HepG2 (cell line): ENCODE data around the gene UPF3A. TPM values are rescaled to one million over a fixed set of nuclear protein-coding genes. Genes with fewer than 3 reads are reported as not detected.
A peak's percentile ranks its signal among the peaks of the same experiment; 100 is the strongest.

Experiments used
- KMT2B ChIP-seq: IDR thresholded peaks from 2 replicates; pipeline ENCODE4 v1.6.1; 2016; ENCODE audit warnings: missing genetic modification reagents, missing compliant biosample characterization
- MTA1 ChIP-seq: sonication (generic); formaldehyde crosslinking; IDR thresholded peaks from 2 replicates; pipeline ENCODE4 v1.4.0; 2020; ENCODE audit warnings: missing genetic modification reagents, mild to moderate bottlenecking, borderline replicate concordance
- NCOA2 ChIP-seq: sonication (generic); formaldehyde crosslinking; IDR thresholded peaks from 2 replicates; pipeline ENCODE4 v1.8.0; 2022; ENCODE audit warnings: inconsistent platforms
- PHF8 ChIP-seq: sonication (generic); formaldehyde crosslinking; IDR thresholded peaks from 2 replicates; pipeline ENCODE4 v1.5.0; 2020; ENCODE audit warnings: missing genetic modification reagents
- REXO4 ChIP-seq: sonication (generic); formaldehyde crosslinking; IDR thresholded peaks from 2 replicates; pipeline ENCODE4 v1.8.0; 2022; ENCODE audit warnings: missing genetic modification reagents, mild to moderate bottlenecking, borderline replicate concordance
- SAFB2 ChIP-seq: sonication (generic); formaldehyde crosslinking; IDR thresholded peaks from 2 replicates; pipeline ENCODE4 v1.5.1; 2020; ENCODE audit warnings: missing genetic modification reagents, low read depth, mild to moderate bottlenecking, borderline replicate concordance
- TEAD3 ChIP-seq: optimal IDR thresholded peaks from 2 replicates; pipeline ENCODE3; 2016; ENCODE audit warnings: borderline replicate concordance
- U2AF1 ChIP-seq: fragments of 200-400 bp; formaldehyde crosslinking; optimal IDR thresholded peaks from 2 replicates; pipeline ENCODE3; 2017; ENCODE audit warnings: mild to moderate bottlenecking, low read depth, low read length
- ZNF138 ChIP-seq: sonication (generic); formaldehyde crosslinking; IDR thresholded peaks from 2 replicates; pipeline ENCODE4 v1.5.0; 2020; ENCODE audit warnings: mild to moderate bottlenecking, low read depth, missing genetic modification reagents
- ZNF766 ChIP-seq: sonication (generic); formaldehyde crosslinking; IDR thresholded peaks from 2 replicates; pipeline ENCODE4 v1.5.0; 2020; ENCODE audit warnings: missing genetic modification reagents, borderline replicate concordance
- polyA plus RNA-seq, 8 experiments: library from polyadenylated mRNA; depleted of rRNA in 3 of 8; stranded (reverse) in 7 of 8; unstranded in 1 of 8; fragments of >200 nt; fragmentation: Illumina TruSeq in 4 of 8; extraction: Trizol in 4 of 8; gene quantifications; 2 replicates each; pipeline versions ENCODE4 v1.2.1 to v1.2.3, GENCODE V29; 2011 to 2016; ENCODE audit warnings: low read depth in 4 of 8, missing spikeins in 1 of 8, mixed read lengths in 1 of 8; ENCODE audit not compliant: insufficient read depth in 1 of 8
- total RNA-seq, 5 experiments: library from RNA; depleted of rRNA; stranded (reverse); fragments of >200 nt; fragmentation: Illumina TruSeq; extraction: Trizol; gene quantifications; 2 replicates each; pipeline ENCODE4 v1.2.3, GENCODE V29; 2016; ENCODE audit warnings: low read depth in 1 of 5
- TF ChIP-seq, protein P1 (sequence below): sonication (generic); formaldehyde crosslinking; IDR thresholded peaks from 2 replicates; pipeline ENCODE4 v1.4.0; 2020; ENCODE audit warnings: missing genetic modification reagents
- TF ChIP-seq, protein P2 (sequence below): sonication (generic); formaldehyde crosslinking; IDR thresholded peaks from 2 replicates; pipeline ENCODE4 v1.4.0; 2020; ENCODE audit warnings: missing genetic modification reagents
- TF ChIP-seq, protein P3 (sequence below): sonication (generic); formaldehyde crosslinking; IDR thresholded peaks from 2 replicates; pipeline ENCODE4 v1.8.1; 2023; ENCODE audit warnings: missing genetic modification reagents, mild to moderate bottlenecking, borderline replicate concordance
- TF ChIP-seq, protein P4 (sequence below): sonication (generic); formaldehyde crosslinking; IDR thresholded peaks from 2 replicates; pipeline ENCODE4 v1.5.0; 2020; ENCODE audit warnings: mild to moderate bottlenecking, missing genetic modification reagents, moderate library complexity
- TF ChIP-seq, protein P5 (sequence below): sonication (generic); formaldehyde crosslinking; IDR thresholded peaks from 2 replicates; pipeline ENCODE4 v1.5.0; 2020; ENCODE audit warnings: mild to moderate bottlenecking, missing genetic modification reagents, borderline replicate concordance

UPF3A gene
- total and polyA plus RNA-seq, 2 of the 13 experiments (the other 11 are each of a cell fraction or from before 2014, with no cell fraction given) = 60.2 to 63.8 TPM

DNA sequence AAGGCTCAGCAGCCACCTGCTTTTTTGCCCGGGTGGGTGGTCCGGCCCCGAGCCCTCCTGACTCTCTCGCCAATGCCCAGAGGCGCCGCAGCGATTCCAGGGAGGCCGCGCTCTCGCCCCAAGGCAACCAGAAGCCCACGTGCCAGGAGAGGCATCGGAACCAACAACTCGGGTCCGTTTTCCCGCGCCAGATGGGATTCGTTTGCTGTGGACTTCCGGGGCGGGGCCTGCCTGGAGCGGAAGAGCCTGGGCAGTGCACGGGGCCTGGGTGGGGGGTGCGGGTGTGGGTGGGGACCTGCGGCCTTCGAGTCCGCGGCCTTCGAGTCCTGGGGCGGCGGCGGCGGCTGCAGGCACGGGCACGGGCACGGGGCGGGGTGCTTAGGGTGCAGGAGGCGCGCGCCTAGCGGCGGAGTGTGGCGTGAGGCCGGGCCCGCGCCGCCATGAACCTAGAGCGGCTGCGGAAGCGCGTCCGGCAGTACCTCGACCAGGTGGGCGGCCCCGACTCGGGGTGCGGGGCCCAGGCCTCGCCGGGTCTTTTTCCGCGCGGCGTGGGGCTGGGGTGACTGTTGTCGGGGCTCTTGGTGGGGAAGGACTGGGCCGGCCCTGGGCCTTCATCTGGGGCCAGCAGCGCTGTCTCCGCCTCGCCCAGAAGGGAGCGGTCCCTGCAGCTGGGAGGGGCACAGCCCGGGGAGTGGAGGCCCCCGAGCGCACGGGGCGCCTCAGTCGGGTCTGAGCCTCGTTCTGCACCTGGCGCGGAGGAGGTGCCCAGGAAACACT, 46.6 kb upstream of the UPF3A start, which contains the start of gene CDC16 (continued):
- TF ChIP-seq, protein P1, sequence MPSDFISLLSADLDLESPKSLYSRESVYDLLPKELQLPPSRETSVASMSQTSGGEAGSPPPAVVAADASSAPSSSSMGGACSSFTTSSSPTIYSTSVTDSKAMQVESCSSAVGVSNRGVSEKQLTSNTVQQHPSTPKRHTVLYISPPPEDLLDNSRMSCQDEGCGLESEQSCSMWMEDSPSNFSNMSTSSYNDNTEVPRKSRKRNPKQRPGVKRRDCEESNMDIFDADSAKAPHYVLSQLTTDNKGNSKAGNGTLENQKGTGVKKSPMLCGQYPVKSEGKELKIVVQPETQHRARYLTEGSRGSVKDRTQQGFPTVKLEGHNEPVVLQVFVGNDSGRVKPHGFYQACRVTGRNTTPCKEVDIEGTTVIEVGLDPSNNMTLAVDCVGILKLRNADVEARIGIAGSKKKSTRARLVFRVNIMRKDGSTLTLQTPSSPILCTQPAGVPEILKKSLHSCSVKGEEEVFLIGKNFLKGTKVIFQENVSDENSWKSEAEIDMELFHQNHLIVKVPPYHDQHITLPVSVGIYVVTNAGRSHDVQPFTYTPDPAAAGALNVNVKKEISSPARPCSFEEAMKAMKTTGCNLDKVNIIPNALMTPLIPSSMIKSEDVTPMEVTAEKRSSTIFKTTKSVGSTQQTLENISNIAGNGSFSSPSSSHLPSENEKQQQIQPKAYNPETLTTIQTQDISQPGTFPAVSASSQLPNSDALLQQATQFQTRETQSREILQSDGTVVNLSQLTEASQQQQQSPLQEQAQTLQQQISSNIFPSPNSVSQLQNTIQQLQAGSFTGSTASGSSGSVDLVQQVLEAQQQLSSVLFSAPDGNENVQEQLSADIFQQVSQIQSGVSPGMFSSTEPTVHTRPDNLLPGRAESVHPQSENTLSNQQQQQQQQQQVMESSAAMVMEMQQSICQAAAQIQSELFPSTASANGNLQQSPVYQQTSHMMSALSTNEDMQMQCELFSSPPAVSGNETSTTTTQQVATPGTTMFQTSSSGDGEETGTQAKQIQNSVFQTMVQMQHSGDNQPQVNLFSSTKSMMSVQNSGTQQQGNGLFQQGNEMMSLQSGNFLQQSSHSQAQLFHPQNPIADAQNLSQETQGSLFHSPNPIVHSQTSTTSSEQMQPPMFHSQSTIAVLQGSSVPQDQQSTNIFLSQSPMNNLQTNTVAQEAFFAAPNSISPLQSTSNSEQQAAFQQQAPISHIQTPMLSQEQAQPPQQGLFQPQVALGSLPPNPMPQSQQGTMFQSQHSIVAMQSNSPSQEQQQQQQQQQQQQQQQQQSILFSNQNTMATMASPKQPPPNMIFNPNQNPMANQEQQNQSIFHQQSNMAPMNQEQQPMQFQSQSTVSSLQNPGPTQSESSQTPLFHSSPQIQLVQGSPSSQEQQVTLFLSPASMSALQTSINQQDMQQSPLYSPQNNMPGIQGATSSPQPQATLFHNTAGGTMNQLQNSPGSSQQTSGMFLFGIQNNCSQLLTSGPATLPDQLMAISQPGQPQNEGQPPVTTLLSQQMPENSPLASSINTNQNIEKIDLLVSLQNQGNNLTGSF (CRISPR knock-in tag) = peak; percentile 90; the same call in 1 of the 2 replicates
- TF ChIP-seq TEAD3 (CRISPR knock-in tag) (peak; percentile 62), REXO4 (CRISPR knock-in tag) (peak; percentile 88), SAFB2 (CRISPR knock-in tag) (peak; percentile 85), MTA1 (CRISPR knock-in tag) (peak; percentile 65; the same call in 1 of the 2 replicates), NCOA2 (CRISPR knock-in tag) (peak; percentile 40; the same call in 1 of the 2 replicates), U2AF1 (peak; percentile 59), PHF8 (CRISPR knock-in tag) (peak; percentile 97), ZNF138 (CRISPR knock-in tag) (peak; percentile 85; the same call in 1 of the 2 replicates), KMT2B (CRISPR knock-in tag) (peak; percentile 88), ZNF766 (CRISPR knock-in tag) (peak; percentile 87; the same call in 1 of the 2 replicates)
- TF ChIP-seq, protein P2, sequence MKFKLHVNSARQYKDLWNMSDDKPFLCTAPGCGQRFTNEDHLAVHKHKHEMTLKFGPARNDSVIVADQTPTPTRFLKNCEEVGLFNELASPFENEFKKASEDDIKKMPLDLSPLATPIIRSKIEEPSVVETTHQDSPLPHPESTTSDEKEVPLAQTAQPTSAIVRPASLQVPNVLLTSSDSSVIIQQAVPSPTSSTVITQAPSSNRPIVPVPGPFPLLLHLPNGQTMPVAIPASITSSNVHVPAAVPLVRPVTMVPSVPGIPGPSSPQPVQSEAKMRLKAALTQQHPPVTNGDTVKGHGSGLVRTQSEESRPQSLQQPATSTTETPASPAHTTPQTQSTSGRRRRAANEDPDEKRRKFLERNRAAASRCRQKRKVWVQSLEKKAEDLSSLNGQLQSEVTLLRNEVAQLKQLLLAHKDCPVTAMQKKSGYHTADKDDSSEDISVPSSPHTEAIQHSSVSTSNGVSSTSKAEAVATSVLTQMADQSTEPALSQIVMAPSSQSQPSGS = peak; percentile 47; the same call in 1 of the 2 replicates
- TF ChIP-seq, protein P3, sequence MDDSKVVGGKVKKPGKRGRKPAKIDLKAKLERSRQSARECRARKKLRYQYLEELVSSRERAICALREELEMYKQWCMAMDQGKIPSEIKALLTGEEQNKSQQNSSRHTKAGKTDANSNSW (CRISPR knock-in tag) = peak; percentile 74; the same call in 1 of the 2 replicates
- TF ChIP-seq, protein P4, sequence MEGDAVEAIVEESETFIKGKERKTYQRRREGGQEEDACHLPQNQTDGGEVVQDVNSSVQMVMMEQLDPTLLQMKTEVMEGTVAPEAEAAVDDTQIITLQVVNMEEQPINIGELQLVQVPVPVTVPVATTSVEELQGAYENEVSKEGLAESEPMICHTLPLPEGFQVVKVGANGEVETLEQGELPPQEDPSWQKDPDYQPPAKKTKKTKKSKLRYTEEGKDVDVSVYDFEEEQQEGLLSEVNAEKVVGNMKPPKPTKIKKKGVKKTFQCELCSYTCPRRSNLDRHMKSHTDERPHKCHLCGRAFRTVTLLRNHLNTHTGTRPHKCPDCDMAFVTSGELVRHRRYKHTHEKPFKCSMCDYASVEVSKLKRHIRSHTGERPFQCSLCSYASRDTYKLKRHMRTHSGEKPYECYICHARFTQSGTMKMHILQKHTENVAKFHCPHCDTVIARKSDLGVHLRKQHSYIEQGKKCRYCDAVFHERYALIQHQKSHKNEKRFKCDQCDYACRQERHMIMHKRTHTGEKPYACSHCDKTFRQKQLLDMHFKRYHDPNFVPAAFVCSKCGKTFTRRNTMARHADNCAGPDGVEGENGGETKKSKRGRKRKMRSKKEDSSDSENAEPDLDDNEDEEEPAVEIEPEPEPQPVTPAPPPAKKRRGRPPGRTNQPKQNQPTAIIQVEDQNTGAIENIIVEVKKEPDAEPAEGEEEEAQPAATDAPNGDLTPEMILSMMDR (CRISPR knock-in tag) = 0 out of 2 replicates have a peak, but pooled peaks have one; percentile 2
- TF ChIP-seq, protein P5, sequence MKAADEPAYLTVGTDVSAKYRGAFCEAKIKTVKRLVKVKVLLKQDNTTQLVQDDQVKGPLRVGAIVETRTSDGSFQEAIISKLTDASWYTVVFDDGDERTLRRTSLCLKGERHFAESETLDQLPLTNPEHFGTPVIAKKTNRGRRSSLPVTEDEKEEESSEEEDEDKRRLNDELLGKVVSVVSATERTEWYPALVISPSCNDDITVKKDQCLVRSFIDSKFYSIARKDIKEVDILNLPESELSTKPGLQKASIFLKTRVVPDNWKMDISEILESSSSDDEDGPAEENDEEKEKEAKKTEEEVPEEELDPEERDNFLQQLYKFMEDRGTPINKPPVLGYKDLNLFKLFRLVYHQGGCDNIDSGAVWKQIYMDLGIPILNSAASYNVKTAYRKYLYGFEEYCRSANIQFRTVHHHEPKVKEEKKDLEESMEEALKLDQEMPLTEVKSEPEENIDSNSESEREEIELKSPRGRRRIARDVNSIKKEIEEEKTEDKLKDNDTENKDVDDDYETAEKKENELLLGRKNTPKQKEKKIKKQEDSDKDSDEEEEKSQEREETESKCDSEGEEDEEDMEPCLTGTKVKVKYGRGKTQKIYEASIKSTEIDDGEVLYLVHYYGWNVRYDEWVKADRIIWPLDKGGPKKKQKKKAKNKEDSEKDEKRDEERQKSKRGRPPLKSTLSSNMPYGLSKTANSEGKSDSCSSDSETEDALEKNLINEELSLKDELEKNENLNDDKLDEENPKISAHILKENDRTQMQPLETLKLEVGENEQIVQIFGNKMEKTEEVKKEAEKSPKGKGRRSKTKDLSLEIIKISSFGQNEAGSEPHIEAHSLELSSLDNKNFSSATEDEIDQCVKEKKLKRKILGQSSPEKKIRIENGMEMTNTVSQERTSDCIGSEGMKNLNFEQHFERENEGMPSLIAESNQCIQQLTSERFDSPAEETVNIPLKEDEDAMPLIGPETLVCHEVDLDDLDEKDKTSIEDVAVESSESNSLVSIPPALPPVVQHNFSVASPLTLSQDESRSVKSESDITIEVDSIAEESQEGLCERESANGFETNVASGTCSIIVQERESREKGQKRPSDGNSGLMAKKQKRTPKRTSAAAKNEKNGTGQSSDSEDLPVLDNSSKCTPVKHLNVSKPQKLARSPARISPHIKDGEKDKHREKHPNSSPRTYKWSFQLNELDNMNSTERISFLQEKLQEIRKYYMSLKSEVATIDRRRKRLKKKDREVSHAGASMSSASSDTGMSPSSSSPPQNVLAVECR (CRISPR knock-in tag) = peak; percentile 84
